NCI-H446 treated with DMSO at 0.1 percent for 48 hours (cell line): ENCODE data around the gene GAS2.

Source experiments
- DNase-seq: peaks from one replicate; lab custom pipeline; 2025; lab: John Stamatoyannopoulos, UW

Gene GAS2

DNA sequence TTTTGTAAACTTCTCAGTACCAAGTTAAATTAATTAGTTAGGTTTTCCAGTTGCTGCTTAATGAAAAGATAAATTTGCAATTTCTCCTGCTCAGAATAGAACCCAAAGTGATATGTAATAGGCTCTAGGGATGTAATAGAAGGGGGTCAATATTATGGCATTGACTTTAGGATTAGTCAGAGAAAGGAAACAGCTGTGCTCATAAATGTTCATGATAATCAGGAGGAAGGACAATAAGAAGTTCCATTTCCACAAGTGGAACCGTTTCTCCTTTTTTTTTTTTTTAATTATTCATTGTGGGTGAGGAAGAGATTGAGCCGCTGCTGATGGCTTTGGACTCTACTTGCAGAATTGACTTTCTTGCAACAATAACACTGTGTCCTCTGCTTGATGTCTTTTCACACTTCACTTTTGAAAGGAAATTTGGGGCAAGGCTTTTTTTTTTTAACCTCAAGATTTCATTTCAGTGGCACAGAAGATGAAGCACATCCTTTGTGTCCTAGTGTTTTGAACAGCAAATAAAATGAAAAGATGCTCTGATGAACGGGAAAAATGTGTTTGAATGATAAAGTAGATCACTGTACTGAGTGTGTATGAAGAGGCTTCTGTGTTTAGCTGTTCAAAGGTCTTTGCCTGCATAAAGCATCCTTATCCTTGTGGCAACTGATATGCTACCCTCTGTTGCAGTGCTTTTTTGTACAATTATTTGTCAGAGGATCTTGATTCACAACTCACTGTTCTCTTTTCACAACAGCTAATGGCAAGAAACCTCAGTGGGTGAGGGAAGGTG is 62.4 kb downstream of the GAS2 start:
- no peak for DNase-seq

DNA sequence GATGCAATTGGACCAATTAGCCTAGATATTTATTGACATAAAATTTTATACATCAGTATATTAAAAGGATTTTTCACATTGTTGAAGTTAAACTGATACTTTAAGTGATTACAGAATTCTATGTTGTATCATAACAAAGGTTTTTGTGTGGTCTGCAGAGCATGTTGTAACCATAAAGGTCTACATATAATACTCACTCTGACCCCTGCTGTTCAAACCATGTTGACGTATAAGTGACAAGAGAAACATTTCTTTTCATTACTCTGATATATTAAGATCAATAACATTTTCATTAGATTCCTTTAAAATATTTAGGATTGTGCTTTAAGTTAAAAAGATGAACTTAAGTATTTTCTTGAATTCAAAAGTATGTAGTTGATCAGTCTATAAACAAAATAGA is 63.9 kb downstream of the GAS2 start:
- peak; percentile 23 for DNase-seq

DNA sequence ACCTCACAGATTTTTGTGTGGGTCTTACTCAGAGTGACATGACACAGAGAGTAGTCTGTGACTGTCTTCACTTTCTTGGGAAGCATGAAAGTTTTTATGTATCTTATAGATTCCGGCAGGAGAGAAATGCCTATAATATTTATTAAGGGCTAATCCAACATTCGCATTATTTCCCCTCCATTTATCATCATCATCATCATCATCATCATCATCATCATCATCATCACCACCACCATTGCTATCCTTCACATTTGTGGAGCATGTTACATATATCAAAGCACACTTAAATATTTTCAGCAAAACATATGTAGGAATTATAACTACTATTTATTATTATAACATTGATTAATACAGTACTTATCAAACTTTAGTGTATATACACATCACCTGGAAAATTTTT is 66.2 kb downstream of the GAS2 start:
- no peak for DNase-seq

DNA sequence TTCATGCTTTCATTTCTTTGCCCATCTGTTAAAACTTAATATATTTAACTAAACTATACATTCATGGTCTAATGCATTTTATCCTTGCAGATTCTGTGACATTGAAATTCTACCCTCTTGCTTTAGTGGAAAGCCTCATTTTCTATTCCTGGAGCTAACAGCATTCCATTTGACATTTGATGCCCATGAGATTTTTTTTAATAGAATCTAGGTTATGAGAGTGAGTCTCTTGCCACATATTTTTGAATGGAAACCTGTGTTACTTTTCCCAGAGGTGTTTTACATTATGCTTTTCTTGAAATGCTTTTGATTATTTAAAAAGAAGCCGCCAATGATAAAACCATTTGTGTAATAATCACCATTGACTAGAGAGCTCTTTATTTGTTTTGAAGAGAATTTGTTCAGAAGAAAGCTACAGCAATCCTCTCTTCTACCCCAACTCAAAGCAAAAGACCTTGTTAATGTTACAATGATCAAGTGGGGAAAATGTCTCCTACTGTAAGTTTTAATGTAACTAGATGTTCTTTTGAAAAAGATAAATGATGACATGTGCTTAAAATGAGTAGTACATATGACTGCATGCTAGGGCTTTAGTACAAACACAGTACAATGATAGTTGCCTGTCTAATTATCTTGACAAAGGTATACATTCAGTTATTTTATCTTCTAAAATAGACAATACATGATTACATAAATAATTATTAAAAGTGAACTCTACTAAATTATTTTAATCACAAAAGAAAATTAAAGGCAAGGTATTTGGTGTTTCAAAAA is 67.3 kb downstream of the GAS2 start:
- no peak for DNase-seq

DNA sequence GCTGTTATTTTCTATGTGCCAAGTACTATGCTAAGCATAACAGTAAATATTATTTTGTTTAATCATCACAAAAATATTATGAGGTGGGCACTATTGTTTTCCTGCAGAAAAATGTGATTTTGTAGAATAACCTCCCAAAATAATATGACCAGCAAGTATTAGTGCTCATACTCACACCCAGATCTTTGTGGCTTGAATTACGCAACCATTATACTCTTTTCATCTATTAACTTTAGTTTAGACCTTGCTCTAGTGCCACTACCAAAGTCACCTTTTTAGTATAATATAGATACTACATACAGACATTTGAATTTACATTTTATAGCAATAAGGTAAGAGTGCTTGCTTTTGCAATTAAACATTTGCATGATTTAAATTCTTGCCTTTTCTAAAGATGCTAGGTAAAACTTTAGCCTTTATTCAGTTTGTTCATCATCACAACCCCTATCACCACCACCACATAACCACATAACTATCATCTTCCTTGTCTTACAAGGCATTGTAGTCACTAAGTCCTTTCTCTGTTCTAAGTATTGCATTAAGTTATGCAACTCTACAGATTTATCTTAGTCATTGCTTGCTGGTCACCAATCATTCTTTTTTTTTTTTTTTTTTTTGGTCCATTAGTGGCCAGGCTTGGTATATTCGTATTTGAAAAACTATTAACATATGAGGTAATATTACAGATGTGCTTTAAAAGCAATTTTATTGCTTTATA is 68.4 kb downstream of the GAS2 start:
- no peak for DNase-seq

DNA sequence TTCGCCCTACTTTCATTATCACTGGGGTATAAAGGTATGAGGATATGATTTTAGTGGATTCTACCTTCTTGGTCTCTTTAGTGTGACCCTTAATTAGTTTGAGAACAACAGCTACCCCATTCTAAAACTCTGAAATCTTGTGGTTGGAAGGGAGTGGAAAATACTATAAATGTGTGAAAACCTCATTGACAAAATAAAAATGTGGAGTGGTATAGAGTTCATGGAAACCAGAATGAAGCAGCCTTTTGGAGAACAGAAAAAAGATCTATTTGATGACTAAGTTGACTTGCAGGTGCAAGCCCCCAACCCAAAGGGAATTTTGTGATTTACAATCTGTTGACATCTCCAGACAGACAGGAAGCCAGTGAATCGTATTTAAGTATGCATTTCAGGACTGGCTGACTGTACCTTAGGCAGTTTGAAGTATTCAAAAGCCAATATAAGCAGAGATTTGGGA is 75.8 kb downstream of the GAS2 start:
- DNase-seq: no peak

DNA sequence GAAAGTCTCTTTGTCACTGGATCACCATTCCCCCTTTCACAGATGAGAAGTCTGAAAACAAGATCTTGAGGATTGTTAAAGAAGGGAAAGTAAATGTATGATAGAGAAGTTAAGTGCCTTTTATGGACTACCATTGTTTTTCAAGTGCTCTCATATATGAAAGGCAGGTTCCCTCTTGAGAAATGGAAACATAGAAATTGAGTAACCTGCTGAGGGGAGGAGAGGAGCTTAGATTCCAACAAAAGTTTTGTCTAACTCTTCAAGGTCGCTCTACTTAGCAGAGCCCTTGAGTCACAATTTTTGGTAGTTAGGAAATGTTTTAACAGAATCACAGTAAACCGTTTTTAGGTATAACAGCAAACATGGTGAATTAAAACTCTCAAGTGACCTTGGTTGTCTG is 83.1 kb downstream of the GAS2 start:
- no peak for DNase-seq

DNA sequence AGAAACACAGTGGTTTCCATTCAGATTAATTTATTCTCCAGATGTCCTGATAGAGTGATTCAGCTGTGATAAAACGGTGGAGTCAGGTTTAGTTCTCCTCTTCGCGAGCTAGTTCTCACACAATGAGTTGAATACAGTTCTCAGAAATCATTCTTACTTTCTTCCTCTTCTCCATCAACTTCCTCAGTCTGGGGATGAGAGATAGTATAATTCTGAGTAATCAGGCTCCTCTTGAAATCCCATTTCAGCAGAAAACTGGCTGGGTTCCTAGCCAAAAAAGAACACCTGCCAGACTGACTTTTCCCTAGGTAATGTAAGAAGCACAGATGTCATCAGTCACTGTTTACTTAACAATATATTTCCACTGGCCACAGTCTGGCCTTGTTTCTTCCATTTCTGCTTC is 86.5 kb downstream of the GAS2 start:
- no peak for DNase-seq

DNA sequence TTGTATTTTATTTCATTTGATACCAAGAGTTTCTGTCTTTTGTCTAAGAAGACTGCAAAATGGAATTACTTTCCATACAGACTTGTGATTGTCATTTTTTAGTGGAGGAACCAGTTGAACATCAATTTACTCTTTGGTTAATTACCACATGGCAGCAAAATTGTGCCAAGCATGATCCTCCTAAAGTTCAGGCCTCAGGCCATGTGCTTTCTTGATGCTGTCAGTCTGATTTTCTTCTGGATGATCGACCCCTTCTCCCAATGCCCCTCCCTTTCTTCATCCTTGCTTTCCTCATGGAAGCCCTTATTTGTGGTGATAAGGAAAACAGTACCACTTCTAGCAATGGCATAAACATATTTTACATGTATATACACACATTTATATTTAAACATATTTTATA is 87.0 kb downstream of the GAS2 start:
- peak; percentile 63 for DNase-seq

DNA sequence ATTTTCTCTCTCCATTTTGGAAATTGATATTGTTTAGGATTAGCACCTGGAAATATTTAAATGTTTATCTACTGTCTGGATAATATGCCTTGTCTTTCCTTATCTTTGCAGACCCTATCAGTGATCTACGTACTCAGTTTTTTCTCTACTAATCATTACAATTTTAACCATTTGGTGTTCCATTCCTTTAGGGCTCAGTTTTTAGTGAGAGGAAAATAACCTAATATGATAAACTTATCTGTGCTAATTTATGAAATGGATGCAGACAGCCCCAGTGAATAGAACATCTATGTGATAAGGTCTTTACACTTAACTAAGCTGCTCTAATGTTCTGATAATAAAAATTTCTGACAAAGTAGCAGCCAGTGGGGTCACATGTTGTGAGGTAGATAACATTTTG is 94.7 kb downstream of the GAS2 start:
- DNase-seq: no peak

DNA sequence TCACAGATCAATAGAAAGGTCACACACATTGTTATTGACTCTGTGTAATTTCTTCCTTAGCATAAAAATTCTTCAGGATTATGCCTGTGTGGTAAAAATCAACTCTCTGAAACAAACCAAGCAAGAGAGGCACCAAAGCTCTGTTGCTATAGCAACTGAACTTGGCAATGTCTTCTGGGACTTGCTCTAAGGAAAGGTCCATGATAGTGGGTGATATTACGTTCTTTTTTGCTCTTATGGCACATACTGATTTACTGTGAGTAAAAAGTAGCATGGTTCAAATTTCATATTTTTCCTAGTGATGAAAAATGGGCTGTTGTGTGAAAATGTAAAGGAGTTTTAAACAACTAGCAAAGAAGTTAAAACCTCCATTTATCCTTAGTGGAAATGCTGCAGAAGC is 96.8 kb downstream of the GAS2 start:
- no peak for DNase-seq

DNA sequence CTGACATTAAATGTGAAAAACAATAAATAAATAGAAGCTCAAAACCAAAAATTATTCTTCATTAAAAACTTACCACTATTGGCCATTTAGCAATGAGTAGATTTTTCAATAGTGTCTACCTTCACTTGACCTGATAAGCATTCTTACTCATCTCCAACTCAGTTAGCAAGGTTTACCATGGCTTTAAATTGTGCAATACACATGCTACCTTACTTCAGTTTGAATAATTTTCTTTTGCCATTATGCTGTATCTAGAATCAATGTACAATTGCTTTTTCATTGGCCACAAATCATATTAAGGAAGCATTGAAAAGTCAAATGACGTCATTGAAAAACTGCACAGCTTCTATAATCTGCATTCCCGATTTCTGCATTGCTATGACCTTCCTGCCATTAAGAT is 98.3 kb downstream of the GAS2 start:
- no peak for DNase-seq

DNA sequence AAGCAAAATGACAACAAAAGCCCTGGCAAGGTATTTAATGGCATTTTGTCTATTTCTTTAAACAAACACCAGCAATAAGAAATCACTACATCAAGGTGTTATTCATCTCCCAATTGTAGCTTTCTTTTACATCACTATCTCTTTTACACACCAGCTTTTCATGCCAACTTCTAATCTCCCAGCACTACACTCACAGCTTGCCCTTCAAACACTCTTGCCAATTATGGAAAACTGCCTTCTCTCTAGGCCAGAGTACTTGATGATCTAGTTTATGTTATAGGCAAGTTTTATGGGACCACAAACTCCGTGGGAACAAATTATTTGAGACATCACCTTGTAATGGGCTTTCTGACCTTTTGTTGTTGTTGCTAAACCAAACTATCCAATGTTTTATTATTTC is 101.9 kb downstream of the GAS2 start:
- no peak for DNase-seq

DNA sequence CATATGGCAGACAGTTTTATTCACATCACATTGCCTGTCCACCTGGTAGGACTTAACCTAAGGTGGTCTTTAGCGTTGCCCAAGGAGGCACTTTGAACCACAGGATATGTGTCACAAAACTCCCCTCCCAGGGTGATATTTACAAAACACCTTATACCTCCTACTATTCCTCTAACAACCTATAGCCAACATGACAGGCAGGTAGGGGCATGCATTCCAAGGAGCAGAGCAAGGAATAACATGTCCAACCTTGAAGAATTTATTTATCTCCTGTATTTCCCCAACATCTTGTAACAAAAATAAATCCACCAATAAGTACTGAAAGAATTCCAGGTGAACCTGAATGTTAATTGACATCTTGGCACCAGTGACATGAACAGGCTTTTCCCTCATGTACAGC is 102.7 kb downstream of the GAS2 start:
- no peak for DNase-seq

DNA sequence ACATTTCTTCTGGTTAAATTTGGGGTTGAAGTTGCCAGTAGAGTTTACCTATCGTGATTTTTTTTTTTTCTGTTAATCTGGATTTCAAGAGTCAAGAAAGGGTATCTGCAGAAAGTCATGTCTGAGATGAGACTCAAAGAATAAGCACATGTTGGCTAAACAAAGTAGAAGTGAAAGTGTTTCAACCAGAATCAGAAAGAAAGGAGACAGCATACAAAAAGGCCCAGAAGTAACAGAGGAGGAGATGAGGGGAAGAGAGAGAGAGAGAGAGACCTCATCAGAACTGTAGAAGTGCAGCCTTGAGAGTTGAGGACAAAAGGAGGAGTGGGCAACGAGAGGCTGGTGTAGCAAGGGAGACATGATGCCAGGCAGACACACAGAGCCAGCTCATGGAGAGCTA is 108.3 kb downstream of the GAS2 start:
- DNase-seq: no peak

DNA sequence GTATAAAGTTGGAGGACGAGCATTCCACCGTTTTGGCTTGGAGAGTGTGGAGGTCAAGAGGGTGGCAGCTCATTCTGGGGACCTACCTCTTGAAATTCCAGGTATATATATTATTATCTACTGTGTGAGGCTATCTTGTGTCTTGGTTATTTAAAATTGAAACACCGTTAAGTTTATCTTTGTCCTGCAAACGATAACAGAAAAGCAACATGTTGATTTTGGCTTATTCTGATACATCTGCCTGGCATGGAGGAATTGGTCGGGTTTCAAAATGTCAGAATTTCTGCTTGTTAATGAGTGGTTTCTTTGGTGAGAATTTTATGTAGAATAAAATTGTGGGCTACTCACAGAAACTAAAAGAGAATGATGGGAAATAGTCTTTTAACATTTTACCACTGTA is 108.8 kb downstream of the GAS2 start:
- no peak for DNase-seq

DNA sequence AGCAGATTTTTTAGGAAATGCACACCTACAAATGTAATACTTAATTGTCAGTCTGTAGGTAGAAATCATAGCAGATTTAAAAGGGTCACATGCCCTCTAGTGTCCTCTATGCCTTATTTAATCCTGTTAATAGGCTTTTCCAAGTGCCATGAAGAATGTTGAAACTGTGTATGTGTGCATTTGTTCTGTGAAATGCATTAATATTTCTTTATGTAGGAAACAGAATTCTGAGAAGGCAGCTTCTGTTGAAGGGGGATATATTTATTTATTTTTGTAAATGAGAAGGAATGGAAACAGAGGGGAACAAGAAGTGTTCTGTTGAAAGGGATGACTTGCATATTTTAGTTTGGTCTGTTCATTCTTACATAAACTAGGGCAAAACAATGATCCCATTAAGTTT is 112.2 kb downstream of the GAS2 start:
- no peak for DNase-seq

DNA sequence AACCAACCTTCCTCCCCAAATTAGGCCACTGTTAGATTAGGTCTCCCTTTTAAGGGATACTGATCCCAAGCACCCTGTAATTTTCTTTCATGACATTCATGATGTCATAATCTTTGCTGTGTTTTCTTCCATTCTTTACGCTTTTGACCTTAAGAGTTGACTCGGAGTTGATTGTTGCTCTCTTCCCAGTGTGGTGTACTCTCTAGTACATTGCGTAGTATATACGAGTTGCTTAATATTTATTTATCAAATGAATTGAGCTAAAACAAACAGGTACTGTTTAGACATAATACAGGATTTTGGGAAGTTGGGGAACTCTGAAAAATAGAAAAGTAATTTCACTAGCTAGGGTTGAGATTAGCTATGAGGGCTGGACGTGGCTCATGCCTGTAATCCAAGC is 113.4 kb downstream of the GAS2 start:
- no peak for DNase-seq

DNA sequence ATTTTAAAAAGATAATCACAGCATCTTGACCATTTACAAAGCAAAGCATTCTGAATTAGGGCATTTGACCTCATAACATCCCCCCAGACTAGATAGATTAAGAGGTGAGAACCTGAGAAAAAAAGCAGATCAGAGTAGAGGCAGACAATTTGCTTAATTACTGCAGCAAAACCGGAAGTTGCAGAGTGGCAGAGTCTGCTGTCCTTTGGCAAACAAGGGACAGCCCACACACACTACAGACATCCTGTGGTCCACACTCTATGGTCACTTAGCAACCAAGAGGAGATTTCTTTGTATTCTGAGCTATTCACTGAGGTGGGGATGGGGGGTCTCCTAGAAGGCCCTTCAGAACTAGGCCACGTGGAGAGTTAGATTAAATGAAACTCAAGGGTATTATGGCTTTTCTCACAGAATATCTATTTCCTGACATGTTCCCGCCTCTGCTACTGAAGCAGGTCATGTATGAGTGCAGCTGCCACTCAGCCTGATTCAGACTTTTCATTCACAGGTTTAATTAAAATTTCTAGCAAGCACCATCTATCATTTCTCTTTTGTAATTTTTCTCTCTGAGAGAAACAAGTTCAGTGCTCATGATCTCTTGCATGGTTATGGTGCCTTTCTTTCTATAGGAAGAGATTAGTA is 114.7 kb downstream of the GAS2 start:
- DNase-seq: no peak

DNA sequence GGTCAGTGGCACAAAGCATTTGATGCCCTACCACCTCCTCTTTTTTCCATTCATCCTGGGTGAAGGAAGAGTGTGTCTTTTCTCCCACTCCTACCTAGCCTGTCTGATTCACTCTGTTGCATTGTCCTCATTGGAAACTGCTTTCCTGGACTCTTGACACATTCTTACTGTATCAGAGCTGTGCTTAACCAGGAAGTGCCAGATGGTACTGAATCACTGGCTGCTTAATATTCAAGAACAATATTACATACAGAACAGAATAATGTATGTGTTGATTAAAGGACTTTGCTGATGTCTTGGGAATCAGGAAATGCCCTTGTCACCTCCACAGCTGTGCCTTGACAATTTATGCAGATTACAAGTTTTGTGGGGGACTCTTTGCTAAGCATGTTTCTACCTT is 118.8 kb downstream of the GAS2 start:
- DNase-seq: peak; percentile 65

DNA sequence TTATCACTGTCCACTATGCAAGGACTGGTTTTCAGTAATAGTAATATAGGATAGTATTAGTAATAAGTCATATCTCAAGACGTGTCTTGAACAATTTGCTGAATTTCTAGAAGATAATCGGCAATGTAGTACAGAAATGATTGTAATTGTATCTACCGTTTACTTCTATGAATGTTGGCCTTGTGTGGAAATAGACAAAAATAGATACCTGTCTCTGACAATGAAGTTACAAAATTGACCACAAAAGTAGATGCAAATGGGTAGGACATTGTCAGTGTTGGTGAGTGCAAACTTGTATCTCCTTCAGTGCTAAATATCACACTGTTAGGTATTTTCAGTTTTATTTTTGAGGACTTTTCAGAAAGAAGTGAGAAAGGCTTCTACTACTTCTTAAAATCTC is 120.1 kb downstream of the GAS2 start:
- no peak for DNase-seq

DNA sequence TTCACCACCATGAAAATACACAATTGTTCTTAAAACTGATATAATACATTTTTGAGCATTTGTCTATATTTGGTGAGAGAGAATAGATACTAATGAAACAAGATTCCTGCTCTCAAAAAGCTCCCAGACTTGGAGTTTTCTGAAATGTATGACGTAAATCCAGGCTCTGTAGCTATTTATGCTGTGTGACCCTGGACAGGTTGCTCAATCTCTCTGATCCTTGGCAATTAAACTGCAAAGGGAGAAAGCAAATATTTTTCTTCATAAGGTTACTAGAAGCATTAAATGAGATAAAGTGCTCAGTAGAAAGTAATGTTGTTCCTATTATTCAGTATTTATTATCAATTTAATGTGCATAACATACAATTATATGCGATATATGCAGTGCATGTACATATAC is 120.6 kb downstream of the GAS2 start:
- DNase-seq: no peak
